Mesenchymal stem cell (in vitro differentiated cells and primary cell): ENCODE data around the gene GTF2H4.

ENCODE experiments used
- DNase-seq: peaks from one replicate; pipeline ENCODE4 v3.0.0-alpha.2; 2013
- H2AFZ ChIP-seq: one replicate; pipeline ENCODE4 v1.6.1; 2013; ENCODE audit warnings: low read depth, mild to moderate bottlenecking, control low read depth, inconsistent platforms, low read length, moderate library complexity
- H2AK5ac ChIP-seq: 2 replicates; pipeline ENCODE4 v1.6.1; 2013; ENCODE audit warnings: low read length, moderate library complexity, mild to moderate bottlenecking, inconsistent platforms; ENCODE audit not compliant: severe bottlenecking
- H2BK120ac ChIP-seq: one replicate; pipeline ENCODE4 v1.6.1; 2013; ENCODE audit warnings: low read depth, mild to moderate bottlenecking, inconsistent platforms, low read length, moderate library complexity
- H2BK12ac ChIP-seq, 2 experiments: one replicate each; pipeline ENCODE4 v1.6.1; 2013; ENCODE audit warnings: inconsistent platforms in 2 of 2, low read length in 2 of 2, mild to moderate bottlenecking in 2 of 2, moderate library complexity in 2 of 2, control low read depth in 1 of 2
- H2BK15ac ChIP-seq: one replicate; pipeline ENCODE4 v1.6.1; 2013; ENCODE audit warnings: mild to moderate bottlenecking, low read depth, inconsistent platforms; ENCODE audit not compliant: poor library complexity, severe bottlenecking
- H2BK5ac ChIP-seq: 2 replicates; pipeline ENCODE4 v1.6.1; 2013; ENCODE audit warnings: low read depth, mild to moderate bottlenecking, low read length, control low read depth, inconsistent platforms; ENCODE audit not compliant: poor library complexity, severe bottlenecking
- H3K14ac ChIP-seq, 2 experiments: one replicate each; pipeline ENCODE4 v1.6.1; 2013; ENCODE audit warnings: inconsistent platforms in 2 of 2, low read length in 2 of 2, control low read depth in 1 of 2, mild to moderate bottlenecking in 1 of 2, moderate library complexity in 1 of 2
- H3K18ac ChIP-seq, 2 experiments: one replicate each; pipeline ENCODE4 v1.6.1; 2013; ENCODE audit warnings: inconsistent platforms in 2 of 2, low read length in 2 of 2, control low read depth in 1 of 2, low read depth in 1 of 2, mild to moderate bottlenecking in 1 of 2
- H3K23ac ChIP-seq, 2 experiments: one replicate each; pipeline ENCODE4 v1.6.1; 2013; ENCODE audit warnings: inconsistent platforms in 2 of 2, low read length in 2 of 2, mild to moderate bottlenecking in 2 of 2, moderate library complexity in 2 of 2, control low read depth in 1 of 2
- H3K27ac ChIP-seq: 2 replicates; pipeline ENCODE4 v1.5.1; 2013; ENCODE audit warnings: mild to moderate bottlenecking, moderate library complexity, low read length, control low read depth, inconsistent platforms; ENCODE audit not compliant: poor library complexity, severe bottlenecking
- H3K27me3 ChIP-seq, 2 experiments: 2 replicates each; pipeline versions ENCODE4 v1.6.1 to v1.7.0; 2013; ENCODE audit warnings: low read length in 2 of 2, mild to moderate bottlenecking in 2 of 2, moderate library complexity in 2 of 2, control low read depth in 1 of 2, inconsistent platforms in 1 of 2; ENCODE audit not compliant: control insufficient read depth in 1 of 2, insufficient read depth in 1 of 2
- H3K36me3 ChIP-seq, 2 experiments: 2 replicates each; pipeline versions ENCODE4 v1.6.1 to v1.7.0; 2013; ENCODE audit warnings: low read length in 2 of 2, control low read depth in 1 of 2, inconsistent platforms in 1 of 2, low read depth in 1 of 2, mild to moderate bottlenecking in 1 of 2; ENCODE audit not compliant: insufficient read depth in 2 of 2, control insufficient read depth in 1 of 2
- H3K4ac ChIP-seq, 2 experiments: one replicate each; pipeline ENCODE4 v1.6.1; 2013; ENCODE audit warnings: inconsistent platforms in 2 of 2, low read length in 2 of 2, mild to moderate bottlenecking in 2 of 2, moderate library complexity in 2 of 2, control low read depth in 1 of 2, low read depth in 1 of 2
- H3K4me1 ChIP-seq: 2 replicates; pipeline ENCODE4 v1.6.1; 2013; ENCODE audit warnings: low read depth, low read length, control low read depth; ENCODE audit not compliant: control insufficient read depth, insufficient read depth
- H3K4me2 ChIP-seq: 2 replicates; pipeline ENCODE4 v1.6.1; 2013; ENCODE audit warnings: low read length, mild to moderate bottlenecking, inconsistent platforms; ENCODE audit not compliant: poor library complexity, severe bottlenecking
- H3K4me3 ChIP-seq, 2 experiments: 2 replicates each; pipeline versions ENCODE4 v1.5.1 to v1.7.0; 2013; ENCODE audit warnings: low read length in 2 of 2, mild to moderate bottlenecking in 2 of 2, control low read depth in 1 of 2, low read depth in 1 of 2; ENCODE audit not compliant: insufficient read depth in 1 of 2
- H3K79me1 ChIP-seq: replicated peaks from 2 replicates; pipeline ENCODE4 v1.6.1; 2013; ENCODE audit warnings: mild to moderate bottlenecking, control low read depth, low read length, inconsistent platforms; ENCODE audit not compliant: poor library complexity, severe bottlenecking
- H3K9ac ChIP-seq: 2 replicates; pipeline ENCODE4 v1.7.0; 2013; ENCODE audit warnings: mild to moderate bottlenecking, low read length, moderate library complexity
- H3K9me3 ChIP-seq: 2 replicates; pipeline ENCODE4 v1.7.0; 2013; ENCODE audit warnings: mild to moderate bottlenecking, low read length; ENCODE audit not compliant: control insufficient read depth
- H4K8ac ChIP-seq: one replicate; pipeline ENCODE4 v1.6.1; 2013; ENCODE audit warnings: inconsistent platforms, mild to moderate bottlenecking, low read length, moderate library complexity
- H4K91ac ChIP-seq: one replicate; pipeline ENCODE4 v1.6.1; 2013; ENCODE audit warnings: mild to moderate bottlenecking, low read length, inconsistent platforms
- WGBS: methylation state at CpG from one replicate; pipeline ENCODE4 v1.1.7; 2013; ENCODE audit warnings: mixed read lengths; 5-methylcytosine and 5-hydroxymethylcytosine counted together

Gene GTF2H4

GRCh38 chr6:30938730-30939129 lies 30.7 kb downstream of the GTF2H4 start:
- H3K79me1 ChIP-seq = no peaks in the 10 kb centered on the region
- H2AFZ ChIP-seq = no peak overlapping the region
- no peak overlapping the region for H3K4me2 ChIP-seq
- no peak overlapping the region for H4K91ac ChIP-seq
- no peak overlapping the region for H2BK120ac ChIP-seq
- no peak overlapping the region for H3K4ac ChIP-seq
- no peak overlapping the region for H2BK5ac ChIP-seq
- H3K9me3 ChIP-seq = no peaks in the 10 kb centered on the region
- 96% methylated on average over 3 of the region's 4 CpGs for WGBS
- peaks cover 12% of the 10 kb centered on the region for H3K4me1 ChIP-seq
- no peak overlapping the region for H3K27ac ChIP-seq
- no peak overlapping the region for H3K14ac ChIP-seq
- no peak for DNase-seq
- H3K9ac ChIP-seq = no peak overlapping the region
- H3K36me3 ChIP-seq = no peaks in the 10 kb centered on the region
- no peak overlapping the region for H2BK15ac ChIP-seq
- H3K27me3 ChIP-seq = peaks cover 0 to 84% of the 10 kb centered on the region in 2 experiments
- no peak overlapping the region for H3K23ac ChIP-seq
- no peak overlapping the region for H2BK12ac ChIP-seq
- no peak overlapping the region for H2AK5ac ChIP-seq
- H3K4me3 ChIP-seq = no peak overlapping the region
- no peak overlapping the region for H4K8ac ChIP-seq
- no peak overlapping the region for H3K18ac ChIP-seq

- Histone ChIP-seq H3K9ac (no peak overlapping the region), H3K4me3 (no peak overlapping the region), H2BK120ac (no peak overlapping the region), H2BK15ac (no peak overlapping the region), H3K9me3 (no peaks in the 10 kb centered on the region), H3K23ac (no peak overlapping the region), H3K14ac (no peak overlapping the region), H4K8ac (no peak overlapping the region), H2AFZ (no peak overlapping the region), H3K27ac (no peak overlapping the region), H3K79me1 (no peaks in the 10 kb centered on the region), H2AK5ac (no peak overlapping the region), H2BK5ac (no peak overlapping the region), H3K4ac (no peak overlapping the region), H3K27me3 (peaks cover 0 to 87% of the 10 kb centered on the region in 2 experiments), H4K91ac (no peak overlapping the region), H3K4me1 (peaks cover 10% of the 10 kb centered on the region), H2BK12ac (no peak overlapping the region), H3K18ac (no peak overlapping the region), H3K4me2 (no peak overlapping the region), H3K36me3 (no peaks in the 10 kb centered on the region)
- WGBS = 87% methylated on average over 3 of the region's 3 CpGs
- DNase-seq = no peak
Observed at GRCh38 chr6:30939473-30939872, 31.5 kb downstream of the GTF2H4 start.

DNA sequence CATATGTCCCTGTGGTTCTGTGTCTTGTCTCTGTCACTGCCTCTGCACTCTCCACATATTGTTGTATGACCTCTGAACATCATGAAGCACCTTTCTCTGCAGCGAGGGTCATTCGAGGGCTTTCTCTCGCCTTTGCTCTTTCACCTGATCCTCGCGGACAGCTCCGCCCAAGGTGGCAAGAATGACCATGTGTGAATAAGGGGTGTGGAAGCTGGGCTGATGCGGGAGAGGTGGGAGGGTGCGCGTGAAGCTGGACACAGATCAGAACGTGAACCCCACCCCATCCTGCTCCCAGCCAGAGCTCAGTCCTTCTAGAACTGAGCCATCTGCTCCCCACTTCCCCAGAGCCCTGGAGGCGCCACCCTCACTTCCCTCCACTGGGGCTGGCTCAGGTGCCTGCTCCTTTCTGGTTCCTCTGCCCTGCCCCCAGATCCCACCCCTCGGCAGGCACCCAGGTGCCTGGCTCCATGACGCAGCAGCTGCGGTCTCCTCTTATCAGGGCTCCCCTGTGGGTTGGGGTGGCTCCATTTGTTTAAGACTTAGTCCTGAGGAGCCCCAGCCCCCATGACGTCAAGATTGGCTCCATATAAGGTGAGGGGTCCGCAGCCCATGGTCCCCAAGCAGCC lies 32.5 kb downstream of the GTF2H4 start, which contains the start of gene MUCL3:
MUCL3 (plus strand) TSS at position 613 of the 626 bp plus-strand sequence. CDS start 27 bp downstream, outside the sequence.
- Histone ChIP-seq H2BK5ac (no peak within 1 kb of the TSS), H4K91ac (no peak within 1 kb of the TSS), H2AK5ac (no peak within 1 kb of the TSS), H3K4ac (no peak within 1 kb of the TSS), H2BK15ac (peak within 1 kb of the TSS; percentile 34), H3K14ac (no peak within 1 kb of the TSS), H4K8ac (no peak within 1 kb of the TSS), H3K9ac (no peak within 1 kb of the TSS), H3K23ac (no peak within 1 kb of the TSS), H3K36me3 (no peaks in the 10 kb centered on the region), H2AFZ (no peak within 1 kb of the TSS), H3K4me2 (no peak within 1 kb of the TSS), H3K27ac (no peak within 1 kb of the TSS), H3K79me1 (no peaks in the 10 kb centered on the region), H3K9me3 (no peaks in the 10 kb centered on the region), H3K4me1 (peaks cover 10% of the 10 kb centered on the region), H3K4me3 (no peak within 1 kb of the TSS), H3K27me3 (peaks cover 0 to 85% of the 10 kb centered on the region in 2 experiments), H2BK120ac (no peak within 1 kb of the TSS), H3K18ac (no peak within 1 kb of the TSS), H2BK12ac (no peak within 1 kb of the TSS)
- WGBS = 88% methylated on average over 13 of the region's 16 CpGs
- no peak for DNase-seq

- Histone ChIP-seq H3K4me1 (peaks cover 10% of the 10 kb centered on the region), H4K91ac (no peak overlapping the region), H3K23ac (no peak overlapping the region)
Observed at GRCh38 chr6:30942338-30943060, 34.5 kb downstream of the GTF2H4 start.

More at GRCh38 chr6:30942338-30943060, 34.5 kb downstream of the GTF2H4 start:
- Histone ChIP-seq H3K79me1 (no peaks in the 10 kb centered on the region), H2BK12ac (peak overlapping the region in 1 of 2 experiments; percentile 66), H3K4me2 (no peak overlapping the region), H3K36me3 (no peaks in the 10 kb centered on the region), H2BK15ac (no peak overlapping the region), H3K27ac (no peak overlapping the region), H3K27me3 (peaks cover 11 to 86% of the 10 kb centered on the region in 2 experiments), H3K9ac (no peak overlapping the region), H2BK120ac (no peak overlapping the region), H4K8ac (peak overlapping the region; percentile 19), H3K4me3 (peak overlapping the region in 1 of 2 experiments; percentile 45), H2BK5ac (no peak overlapping the region), H3K4ac (no peak overlapping the region), H3K18ac (peak overlapping the region in 1 of 2 experiments; percentile 62), H2AK5ac (peak overlapping the region; percentile 69), H3K14ac (peak overlapping the region in 1 of 2 experiments; percentile 62), H2AFZ (peak overlapping the region; percentile 84), H3K9me3 (no peaks in the 10 kb centered on the region)
- DNase-seq = peak; percentile 74
- WGBS = 13% methylated on average over 15 of the region's 15 CpGs
